ENCODE data around the gene TADA2B. TPM values are rescaled to one million over a fixed set of nuclear protein-coding genes. Genes with fewer than 3 reads are reported as not detected.

The TADA2B gene
- total RNA-seq, 4 donors from 2014 or later: 11.7 to 30.0 (median 13.1) TPM

GRCh38 chr4:7018281-7018680, 24.9 kb upstream of the TADA2B start:
- TF ChIP-seq, protein P1, sequence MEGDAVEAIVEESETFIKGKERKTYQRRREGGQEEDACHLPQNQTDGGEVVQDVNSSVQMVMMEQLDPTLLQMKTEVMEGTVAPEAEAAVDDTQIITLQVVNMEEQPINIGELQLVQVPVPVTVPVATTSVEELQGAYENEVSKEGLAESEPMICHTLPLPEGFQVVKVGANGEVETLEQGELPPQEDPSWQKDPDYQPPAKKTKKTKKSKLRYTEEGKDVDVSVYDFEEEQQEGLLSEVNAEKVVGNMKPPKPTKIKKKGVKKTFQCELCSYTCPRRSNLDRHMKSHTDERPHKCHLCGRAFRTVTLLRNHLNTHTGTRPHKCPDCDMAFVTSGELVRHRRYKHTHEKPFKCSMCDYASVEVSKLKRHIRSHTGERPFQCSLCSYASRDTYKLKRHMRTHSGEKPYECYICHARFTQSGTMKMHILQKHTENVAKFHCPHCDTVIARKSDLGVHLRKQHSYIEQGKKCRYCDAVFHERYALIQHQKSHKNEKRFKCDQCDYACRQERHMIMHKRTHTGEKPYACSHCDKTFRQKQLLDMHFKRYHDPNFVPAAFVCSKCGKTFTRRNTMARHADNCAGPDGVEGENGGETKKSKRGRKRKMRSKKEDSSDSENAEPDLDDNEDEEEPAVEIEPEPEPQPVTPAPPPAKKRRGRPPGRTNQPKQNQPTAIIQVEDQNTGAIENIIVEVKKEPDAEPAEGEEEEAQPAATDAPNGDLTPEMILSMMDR (IDR thresholded peaks at IDR 0.05; ENCODE audit: low read depth): no peak

DNA sequence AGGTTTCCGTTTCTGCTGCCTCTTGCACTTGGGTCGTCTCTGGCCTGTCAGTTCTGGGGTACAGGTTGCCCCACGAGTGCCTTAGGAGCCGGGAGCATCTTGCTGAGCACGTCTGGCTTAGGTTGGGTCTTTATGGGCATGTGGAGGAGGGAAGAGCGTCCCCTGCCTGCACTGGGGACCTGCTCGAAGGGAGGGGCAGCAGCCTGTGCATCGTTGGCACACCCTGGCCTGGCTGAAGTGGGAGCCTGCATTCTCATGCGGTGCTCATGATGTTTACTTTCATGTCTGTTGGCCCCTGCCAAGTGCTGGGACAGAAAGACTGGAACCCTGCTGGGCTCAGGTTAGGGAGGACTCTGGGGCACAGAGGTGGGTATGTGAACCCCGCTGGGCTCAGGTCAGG, 23.8 kb upstream of the TADA2B start:
- TF ChIP-seq, protein P1 (IDR thresholded peaks at IDR 0.05; ENCODE audit: low read depth): no peak

- TF ChIP-seq, protein P1 (IDR thresholded peaks at IDR 0.05; ENCODE audit: low read depth): no peak
Observed at GRCh38 chr4:7020290-7020689, 22.9 kb upstream of the TADA2B start.

GRCh38 chr4:7020856-7021255, 22.3 kb upstream of the TADA2B start:
- TF ChIP-seq, protein P1 (IDR thresholded peaks at IDR 0.05; ENCODE audit: low read depth): no peak

DNA sequence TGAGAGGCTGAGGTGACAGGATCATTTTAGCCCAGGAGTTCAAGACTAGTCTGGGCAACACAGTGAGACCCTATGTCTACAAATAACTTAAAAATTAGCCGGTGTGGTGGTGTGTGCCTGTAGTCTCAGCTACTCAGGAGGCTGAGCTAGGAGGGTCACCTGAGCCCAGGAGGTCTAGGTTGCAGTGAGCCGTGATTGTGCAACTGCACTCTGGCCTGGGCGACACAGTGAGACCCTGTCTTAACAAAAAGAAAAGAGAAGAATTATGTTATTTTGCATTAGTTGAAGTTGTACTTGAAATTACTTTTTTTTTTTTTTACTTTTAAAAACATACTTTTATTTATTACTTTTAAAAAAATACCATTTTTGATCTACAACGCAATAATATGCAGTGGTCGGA, 21.8 kb upstream of the TADA2B start:
- TF ChIP-seq, protein P1 (IDR thresholded peaks at IDR 0.05; ENCODE audit: low read depth): no peak

DNA sequence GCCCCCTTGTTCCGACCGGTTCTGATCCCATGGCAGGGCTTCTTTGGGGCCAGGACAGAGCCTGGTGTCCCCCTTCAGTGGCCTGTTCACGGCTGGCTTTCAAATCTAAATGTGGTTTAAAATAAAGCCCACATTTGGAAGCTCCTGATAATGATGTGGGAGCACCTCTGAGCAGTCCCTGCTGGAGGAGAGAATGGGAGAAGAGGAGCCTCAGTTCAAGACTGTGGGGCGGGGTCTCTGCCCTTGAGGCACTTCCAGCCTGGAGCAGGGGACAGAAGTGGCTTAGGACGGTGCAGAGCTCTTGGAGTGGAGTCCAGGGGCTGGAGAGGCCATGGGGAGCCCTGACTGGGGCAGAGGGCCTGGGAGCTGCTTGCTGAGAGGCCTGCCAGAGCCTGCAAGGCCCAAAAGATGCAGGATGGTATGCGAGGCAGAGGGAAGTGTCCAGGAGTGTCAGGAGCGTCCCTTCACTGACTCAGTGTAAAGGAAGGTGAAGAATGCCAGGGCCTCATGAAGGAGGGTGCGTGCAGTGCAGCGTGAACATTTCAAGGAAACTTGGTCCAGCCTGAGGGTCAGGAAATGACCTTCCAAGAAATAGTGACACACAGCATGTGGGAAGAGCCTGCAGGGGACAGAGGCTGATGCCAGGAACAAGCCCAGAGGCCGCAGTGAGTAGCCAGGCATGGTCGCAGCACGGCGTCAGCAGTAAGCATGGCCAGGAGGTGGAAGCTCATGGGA, 21.1 kb upstream of the TADA2B start:
- TF ChIP-seq, protein P1 (IDR thresholded peaks at IDR 0.05; ENCODE audit: low read depth): no peak

DNA sequence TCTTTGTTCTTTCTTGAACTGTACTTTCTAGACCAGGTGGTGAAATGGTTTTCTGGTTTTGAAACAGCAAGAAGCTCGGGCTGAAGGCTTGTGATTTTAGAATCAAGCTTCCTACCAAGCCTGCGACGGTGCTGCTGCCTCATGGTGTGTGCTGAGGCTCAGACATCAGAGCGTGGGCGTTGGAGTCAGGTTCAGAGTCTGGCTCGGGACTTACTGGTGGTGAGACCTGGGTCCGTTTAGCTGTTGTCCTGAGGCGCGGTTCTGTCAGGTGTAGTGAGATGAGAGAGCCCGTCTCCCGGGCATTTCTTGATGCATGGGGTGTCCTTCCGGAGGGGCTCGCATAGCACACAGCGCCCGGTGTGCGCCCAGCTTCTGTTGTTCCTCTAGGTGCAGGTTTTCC, 19.7 kb upstream of the TADA2B start:
- TF ChIP-seq, protein P1 (IDR thresholded peaks at IDR 0.05; ENCODE audit: low read depth): no peak
